CD4-positive, alpha-beta T cell treated with Interleukin-15 for 4 hours (primary cell): Measurements from ENCODE around the gene ZNF101.

Experiments used
- DNase-seq: peaks from one replicate; pipeline ENCODE4 v3.0.0-alpha.2; 2020; ENCODE audit warnings: low spot score

The ZNF101 gene

DNA sequence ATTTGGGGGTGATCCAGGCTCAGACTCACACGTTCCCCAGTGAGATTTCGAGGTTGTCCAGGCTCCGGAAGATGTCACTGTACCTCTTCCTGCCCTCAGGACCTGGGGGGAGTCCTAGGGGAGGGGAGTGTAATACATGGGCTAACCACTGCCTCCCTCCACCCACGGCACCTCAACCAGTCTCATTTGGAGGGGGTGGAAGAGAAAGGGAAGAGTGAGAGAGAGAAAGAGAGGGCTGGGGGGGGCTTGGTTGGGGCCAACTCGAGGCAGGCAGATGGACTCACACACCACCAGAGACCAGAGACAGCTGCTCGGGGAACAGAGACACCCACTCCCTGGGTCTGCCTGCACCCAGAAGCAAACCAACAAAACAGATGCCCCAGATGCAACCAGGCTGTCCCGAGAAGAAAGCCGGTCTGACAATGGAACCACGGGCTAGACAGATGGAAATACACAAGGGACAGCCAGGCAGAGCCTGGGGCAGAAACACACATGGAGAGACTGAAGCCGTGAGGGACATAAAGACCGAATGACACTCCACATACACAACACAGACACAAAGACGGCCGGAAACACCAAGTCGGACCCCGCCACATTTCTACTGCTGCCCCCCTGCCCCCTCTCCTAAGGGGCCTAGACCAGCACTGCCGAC is 26.0 kb upstream of the ZNF101 start:
- DNase-seq: peak; percentile 42

DNA sequence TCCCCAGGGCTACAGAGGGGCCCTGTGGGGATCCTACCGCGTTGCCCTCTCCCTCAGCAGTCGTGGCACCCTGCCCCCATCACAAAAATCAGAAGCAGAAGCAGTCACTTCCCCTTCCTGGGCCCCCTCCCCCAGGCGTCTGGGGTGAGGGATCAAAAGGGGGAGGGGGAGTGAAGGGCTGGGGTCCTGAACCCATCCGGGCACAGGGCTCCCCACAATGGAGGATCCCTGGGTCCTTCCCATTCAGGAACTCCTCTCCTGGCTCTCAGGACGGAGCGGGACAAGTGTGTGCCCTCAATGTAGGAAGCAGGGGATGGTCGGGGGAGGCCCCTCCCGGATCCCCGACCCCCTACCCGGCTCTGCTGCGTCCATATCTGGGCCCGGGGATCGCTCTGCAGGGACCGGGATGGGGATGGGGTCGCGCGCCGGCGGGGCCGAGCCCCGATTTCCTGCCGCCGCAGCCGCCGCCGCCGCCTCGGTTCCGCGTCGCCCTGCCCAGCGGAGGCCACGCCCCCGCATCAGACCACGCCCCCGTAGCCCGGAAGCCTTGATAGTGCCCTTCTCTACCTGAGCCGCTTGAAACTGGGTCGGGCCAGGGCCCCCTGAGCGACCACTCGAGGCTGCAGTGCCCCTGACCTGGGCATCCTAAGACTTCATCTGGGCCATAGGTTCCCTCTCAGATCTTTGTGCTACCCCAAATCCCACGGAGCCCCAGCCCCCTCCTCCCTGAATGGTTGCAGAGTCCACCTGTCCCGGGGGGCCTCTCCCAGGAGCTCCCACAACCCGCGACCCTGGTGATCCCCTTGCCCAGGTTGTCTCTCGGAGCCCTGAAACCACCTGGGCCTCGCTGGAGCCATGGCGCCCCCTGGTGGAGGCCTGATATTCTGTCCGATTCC is 25.2 kb upstream of the ZNF101 start, which contains the start of gene GMIP:
Gene GMIP (minus strand): TSS at position 500 of the 896 bp plus-strand sequence. CDS start 128 bp downstream, at position 372.
- DNase-seq: peak; percentile 87

DNA sequence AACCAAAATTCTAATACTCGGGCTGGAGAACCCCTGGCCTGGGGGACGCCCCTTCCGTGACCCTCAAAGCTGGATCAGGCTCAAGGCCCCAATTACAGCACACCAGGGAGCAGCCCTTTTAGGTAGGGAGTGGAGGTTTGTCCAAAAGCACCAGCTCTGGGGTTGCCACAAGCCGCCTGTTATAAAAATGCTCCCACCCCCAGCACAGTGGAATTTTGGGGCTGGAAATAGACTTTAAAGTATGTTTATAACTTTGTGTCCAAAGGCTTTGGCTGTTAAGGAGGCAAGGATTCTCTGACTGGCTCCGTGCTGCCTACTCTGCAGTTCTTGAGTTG is 24.6 kb upstream of the ZNF101 start:
- DNase-seq: no peak

DNA sequence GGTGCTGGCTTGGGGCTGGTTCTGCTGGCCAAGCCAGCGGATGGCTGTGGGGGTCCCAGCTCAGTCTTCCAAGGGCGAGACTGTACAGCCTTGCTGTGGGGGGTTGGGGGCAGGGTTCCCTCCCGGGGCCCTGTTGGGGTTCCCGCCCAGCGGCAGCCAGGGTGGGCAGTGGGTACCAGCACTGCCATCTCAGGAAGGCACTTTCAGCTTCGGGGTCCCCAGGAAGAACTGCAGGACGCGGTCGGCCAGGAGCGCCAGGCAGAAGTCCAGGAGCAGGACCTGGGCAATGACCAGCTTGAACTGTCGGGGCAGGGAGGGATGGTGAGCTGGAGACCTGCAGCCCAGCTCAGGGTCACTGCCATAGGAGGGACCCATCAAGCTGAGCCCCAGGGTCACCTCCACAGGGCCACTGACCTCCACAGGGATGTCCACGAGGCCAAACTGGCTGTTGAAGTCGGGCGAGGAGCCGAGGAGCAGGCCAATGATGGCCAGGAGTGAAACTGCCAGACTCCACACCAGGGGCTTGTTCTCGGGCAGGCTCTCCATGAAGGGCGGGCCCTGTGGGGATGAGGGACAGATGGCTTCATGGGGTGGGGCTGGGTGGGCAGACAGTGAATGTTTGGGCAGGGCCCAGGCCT is 23.3 kb upstream of the ZNF101 start:
- DNase-seq: no peak

DNA sequence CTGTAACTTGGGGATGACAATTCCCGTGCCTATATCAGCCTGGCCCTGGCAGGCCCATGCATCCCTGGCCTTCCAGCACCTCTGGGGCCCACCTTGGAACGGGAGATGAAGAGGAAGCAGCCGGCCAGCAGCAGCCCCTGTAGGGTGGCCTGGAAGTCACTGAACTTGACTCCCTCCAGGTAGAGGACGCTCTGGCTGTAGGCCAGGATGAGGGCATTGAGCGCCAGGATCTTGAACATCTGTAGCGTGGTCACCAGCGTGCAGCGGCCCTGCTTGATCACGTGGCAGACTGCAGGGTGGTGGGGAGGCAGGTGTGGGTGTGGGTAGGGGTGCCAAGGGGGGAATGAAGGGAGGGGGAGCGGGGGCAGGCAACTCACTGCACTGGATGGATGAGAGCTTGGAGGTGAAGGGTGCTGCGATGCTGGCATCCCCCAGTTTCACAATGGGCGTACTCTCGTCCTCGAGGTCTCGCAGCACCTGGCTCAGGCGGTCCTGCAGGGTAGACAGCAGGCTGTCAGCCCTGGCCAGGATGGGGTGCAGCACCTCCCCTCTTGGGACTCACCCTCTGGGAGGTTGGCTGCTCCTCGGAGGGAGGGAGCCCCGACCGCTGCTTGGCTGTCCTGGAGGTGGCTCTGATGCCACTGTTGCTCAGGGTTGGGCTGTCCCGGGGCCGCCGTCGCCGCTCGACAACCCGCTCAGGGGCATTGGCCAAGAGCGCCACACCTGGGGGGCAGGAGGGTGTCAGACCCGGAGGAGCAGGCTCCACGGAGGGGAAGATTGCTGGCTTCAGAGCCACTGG is 21.4 kb upstream of the ZNF101 start:
- no peak for DNase-seq

DNA sequence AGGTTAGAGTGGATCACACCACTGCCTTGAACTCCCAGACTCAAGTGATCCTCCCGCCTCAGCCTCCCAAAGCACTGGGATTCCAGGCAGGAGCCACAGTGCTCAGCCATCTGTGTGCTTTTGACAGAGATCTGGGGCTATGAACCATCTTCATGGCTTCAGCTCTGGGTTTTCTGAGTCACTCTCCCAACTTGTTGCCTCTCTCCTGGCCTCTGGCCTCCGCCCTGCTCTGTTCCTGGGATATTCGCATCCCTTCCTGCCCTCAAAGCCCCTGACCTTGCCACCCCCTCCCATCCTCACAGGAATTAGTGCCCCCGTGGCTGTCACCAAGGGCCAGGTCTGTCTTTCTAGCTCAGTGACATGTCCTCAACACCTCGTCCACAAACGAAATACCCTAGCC is 19.5 kb upstream of the ZNF101 start:
- DNase-seq: no peak

DNA sequence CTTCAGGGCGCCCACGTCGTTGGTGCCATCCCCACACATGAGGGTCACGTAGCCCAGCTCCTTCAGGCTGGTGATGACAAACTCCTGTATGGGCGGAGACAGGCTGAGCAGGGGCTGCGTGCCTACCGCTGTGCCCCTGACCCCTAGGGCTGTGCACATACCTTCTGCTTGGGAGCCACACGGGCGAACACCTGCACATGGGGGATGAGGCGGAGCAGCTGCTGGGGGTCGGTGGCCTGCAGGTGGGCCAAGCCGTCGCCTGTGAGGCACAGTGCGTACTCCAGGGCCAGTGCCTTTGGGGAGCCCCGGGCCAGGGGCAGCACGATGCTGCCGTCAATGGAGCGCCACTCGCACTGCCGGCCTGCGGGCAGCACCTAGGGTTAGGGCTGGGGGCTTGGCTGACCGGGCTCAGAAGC is 19.1 kb upstream of the ZNF101 start:
- DNase-seq: no peak

DNA sequence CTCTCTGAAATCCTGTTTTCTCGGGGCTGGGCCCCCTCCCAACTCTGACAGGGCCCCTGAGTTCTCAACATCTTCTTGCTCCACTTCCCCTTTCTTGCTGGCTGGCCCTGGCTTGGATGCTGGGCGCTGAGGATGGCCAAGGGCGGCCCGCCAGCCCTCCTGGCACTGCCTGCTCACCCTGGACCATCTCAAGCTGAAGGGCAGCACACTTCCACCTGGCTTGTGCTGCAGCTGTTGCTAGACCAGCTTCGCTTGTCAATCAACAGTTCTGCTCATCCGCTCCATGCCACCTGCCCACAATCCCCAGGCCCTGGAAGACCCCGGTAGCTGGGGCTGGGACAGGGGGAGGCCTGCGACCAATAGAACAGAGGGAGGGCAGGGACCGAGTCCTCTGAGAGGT is 18.3 kb upstream of the ZNF101 start:
- no peak for DNase-seq

DNA sequence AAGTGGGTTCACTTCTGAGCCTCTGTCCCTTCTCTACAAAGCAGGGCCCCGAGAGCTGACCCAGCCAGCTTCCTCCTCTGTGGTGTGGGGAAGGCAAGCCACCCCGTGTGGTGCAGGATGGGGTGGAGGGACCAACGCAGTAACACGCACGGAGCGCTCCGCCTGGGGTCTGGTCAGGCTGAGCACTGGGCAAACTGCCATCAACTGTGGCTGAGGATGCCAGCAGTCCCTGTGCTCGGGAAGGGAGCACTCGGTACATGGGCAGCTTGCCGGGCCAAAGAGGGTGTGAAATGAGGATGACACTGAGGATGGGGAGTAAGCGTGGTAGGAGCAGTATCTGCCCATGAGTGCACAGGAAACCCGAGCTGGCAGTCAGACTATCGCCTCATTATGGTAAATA is 17.6 kb upstream of the ZNF101 start:
- DNase-seq: no peak

DNA sequence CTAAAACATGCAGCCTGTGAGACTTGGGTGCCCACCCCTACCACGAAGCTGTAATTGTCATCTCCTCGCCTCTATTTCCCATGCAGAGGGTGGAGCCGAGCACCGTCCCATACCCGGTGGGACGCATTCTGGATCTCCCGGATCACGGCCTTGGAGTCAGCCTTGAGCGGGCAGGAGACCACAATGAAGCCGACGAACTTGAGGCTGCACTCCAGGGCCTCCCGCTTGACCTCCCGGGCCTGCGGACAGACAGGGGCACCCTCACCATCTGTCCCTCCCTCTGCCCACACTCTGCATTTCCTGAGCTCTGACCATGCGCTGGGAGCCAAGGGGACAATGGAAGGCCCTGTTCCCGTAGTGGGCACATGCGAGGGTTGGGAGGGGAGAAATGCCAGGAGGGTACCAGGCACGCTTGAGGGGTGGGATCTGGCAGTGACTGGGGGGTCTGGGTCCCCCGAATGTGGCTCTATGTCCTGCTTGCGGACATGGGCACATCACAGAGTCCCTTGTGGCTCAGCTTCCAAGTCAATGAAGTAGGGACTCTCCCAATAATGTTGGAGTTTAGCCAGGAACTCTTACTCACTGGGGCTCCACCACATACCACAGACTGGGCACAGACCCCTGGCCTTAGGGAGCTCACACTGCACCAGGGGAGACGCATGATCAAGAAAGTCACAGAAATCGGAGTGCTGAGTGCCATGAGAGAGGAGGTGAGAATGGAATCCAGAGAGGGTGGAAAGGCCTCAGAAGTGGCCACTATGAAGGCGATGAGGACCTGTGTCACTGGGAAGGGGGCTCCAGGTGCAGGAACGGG is 15.9 kb upstream of the ZNF101 start:
- no peak for DNase-seq

DNA sequence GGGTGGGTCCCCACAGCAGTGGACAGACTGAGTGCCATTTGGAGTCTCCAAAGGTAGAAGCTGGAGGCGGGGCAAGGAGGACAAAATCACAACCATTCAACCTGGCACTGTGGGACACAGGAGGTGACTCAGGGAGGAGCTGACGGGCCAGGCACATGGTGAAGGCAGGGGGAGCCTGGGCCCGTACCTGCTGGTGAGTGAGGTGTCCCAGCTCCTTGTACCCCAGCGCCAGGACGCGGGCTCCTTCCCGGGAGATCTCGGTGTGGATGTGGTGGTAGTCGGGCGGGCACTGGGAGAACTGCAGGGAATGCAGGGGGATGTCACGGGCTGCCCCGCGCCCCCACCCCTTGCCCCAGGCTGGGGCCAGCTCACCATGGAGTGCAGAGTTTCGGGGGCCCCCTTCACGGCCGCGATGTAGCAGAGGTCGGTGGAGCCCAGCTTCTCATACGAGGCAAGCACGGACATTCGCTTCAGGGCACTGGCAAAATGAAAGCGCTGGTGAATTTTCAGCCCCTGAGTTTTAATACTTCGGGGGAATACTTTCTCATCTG is 15.0 kb upstream of the ZNF101 start:
- DNase-seq: no peak

DNA sequence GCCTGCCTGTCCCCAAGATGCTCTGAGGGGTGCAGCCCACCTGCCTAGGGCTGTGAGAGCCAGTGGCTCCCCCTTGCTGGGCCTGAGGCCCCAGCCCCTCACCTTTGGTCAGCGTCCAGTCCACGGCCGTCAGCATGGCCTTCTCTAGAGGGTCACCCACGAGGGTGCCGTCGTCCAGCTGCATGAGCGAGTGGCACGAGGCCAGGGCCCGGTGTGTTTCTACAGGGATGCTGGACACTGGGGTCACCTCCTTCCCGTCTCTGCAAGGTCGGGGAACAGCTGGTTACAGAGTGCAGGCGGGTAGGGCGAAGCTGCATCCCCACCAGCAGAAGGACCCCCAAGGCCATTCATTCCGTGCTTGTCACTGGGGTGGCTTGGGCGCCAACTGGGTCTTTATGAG is 14.2 kb upstream of the ZNF101 start:
- DNase-seq: no peak

DNA sequence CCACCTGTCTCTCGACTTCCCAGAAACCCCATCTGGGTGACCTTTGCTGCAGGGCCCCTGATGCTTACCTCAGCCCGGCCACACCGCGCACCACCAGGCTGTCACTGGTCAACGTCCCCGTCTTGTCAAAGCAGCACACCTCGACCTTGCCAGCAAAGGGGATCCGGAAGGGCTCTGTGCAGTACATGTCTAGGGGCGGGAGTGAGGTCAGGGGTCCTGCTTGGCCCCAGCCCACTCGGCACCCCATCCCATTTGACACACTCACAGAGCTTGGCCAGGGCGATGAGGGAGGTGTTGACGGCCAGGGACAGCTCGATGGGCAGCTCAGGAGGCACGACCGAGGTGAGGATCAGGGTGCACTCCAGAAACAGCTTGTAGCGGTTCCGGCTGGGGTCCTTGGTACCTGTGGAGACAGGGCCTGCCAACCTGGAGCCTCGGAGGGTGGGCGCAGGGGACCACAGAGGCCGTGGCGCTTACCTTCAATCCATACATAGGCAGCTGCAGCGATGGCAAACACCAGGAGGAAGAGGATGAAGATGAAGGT is 13.5 kb upstream of the ZNF101 start:
- no peak for DNase-seq

DNA sequence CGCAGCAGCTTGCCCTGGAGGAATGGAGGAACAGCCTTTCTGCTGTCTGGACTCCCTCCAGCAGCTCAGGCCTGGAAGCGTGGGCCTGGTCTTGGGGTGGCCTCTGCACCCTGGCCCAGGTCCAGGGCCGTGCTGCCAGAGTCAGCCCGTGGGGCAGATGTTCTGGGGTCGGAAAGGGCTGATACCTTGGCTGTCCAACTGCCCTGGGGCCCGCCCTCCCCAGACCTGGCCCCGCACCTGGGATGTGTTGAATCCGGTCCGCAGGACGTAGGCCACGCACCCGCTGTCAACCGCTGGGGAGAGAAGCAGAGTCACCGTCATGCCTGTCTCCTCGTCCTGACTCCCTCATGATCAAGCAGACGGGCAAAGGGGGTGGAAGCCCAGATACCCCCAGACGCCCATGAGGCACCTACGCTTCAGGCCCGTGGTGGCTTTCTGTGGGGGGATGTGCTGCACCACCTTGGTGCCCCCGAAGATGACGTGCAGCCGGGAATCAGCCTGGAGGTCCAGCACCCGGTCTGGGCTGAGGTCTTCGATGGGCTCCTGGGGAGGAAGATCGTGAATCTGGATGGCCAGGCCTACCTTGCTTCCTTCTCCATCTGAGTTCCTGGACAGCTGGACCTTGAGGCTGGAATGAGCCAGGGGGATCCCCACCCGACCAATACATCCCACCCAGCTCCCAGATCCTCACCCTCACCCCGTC is 12.8 kb upstream of the ZNF101 start:
- DNase-seq: no peak

DNA sequence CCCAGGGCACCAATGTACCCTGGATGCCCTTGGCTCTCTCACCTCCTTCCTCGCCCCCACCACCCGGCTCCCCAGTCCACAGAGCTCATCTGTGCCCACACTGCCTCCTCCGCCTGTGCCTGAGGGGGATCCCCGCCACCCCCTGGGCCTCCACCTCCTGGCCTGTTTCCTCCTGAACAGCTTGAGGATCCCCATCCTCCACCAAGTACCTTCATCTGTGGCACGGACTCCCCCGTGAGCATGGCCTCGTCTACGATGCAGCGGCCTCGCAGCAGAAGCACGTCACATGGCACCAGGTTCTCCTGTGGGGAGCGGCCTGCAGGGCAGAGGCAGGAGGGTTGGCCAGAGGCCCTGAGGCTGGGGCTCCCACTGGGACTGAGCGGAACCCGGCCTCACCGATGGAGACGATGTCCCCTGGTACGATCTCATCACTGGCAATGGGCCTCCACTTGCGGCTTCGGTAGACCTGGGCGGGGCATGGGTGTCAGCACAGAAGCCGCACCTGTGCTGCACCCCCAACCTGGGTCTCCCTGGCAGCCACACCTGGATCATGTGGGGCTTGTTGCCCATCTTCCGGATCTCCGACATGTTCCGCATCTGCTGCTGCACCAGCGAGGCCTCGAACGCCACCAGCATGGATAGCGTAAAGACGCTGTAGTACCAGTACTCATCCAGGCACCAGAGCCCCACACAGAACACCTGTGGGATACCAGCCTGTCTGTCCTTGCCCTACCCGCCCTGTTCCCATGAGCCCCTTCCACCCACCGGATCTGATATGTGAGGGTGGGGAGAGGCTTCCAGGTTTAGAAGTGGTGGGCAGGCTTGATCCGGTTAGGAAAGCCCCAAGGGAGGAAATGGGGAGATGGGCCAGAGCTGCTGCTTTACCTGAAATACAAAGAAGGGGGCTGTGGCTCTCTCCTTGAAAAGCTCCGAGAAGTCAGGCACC is 11.9 kb upstream of the ZNF101 start:
- DNase-seq: no peak

DNA sequence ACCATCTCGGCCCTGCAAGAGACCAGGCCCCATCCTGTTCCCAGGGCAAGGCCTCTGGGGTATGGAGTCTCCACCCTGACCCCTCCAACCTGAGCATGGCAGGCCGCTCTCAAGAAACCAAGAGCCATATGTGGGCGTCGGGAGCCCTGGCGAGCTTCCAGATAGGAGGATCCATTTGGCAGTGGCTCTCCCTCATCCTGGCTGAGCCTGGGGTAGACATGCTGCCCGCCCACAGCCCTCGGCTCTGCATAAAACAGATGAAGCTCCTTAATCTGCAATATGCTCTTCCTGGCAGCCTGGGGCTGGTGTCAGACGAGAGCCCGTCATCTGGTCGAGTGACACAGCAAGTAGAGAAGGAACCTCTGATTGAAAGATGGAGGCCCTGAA is 11.2 kb upstream of the ZNF101 start:
- DNase-seq: no peak

DNA sequence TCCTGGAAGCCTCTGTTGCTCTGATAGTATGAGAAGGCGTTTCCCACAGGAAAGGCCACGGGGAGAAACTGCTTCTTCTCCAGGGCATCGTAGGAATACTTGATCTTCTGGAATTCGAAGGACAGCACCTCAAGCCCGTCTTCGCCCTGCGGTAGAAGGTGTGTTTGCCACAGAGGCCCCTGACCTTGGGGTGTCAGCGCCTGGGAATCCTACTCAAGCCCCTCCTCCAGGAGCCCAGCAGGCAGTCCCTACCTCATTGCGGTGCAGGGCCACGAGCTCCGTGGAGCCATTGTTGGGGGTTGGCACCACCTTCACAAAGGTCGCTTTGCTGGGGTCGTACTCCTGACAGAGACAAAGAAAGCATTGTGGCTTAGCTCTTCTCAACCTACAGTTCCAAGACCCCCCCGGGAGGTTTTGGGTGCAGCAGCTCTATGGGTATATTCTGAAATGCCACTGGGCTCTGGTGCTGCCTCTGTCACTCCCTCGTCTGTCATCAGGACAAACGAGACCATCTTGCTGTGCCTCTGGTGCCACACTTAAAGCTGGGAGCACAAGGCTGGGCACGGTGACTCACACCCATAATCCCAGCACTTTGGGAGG is 8.9 kb upstream of the ZNF101 start:
- no peak for DNase-seq

DNA sequence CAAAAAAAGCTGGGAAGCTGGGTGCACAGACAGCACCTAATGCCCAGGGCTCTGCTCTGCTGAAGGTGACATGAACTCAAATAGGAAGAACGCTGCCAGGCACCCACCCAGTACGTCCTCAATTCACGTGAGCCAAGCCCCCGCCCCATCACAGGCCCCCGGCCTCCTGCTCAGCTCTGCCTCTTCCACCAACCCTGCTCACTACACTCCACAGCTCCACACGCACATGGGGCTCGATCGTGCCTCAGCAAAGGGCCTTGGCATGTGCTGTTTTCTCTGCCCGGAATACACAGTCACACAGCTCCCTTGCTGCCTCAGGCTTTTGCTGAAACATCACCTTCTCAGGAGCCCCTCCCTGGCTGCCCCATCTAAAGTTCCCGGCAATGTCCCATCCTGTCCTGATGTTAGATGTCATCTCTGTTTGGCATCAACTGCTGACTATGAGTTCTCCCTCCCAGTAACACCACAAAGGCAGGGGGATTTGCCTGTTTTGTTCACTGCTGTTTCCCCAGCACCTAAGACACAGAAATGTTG is 7.4 kb upstream of the ZNF101 start:
- no peak for DNase-seq
